Panc1 (cell line): ENCODE results near the gene CHST13. TPM values are rescaled to one million over a fixed set of nuclear protein-coding genes. Genes with fewer than 3 reads are reported as not detected.

Source experiments
- ATAC-seq: fragments of 200-7000 bp; cut with Tn5 transposase; 2 replicates; pipeline ENCODE4 v1.9.1; 2020; ENCODE audit warnings: mild to moderate bottlenecking, moderate library complexity
- BruUV-seq: library from RNA; stranded (reverse); fragments of 400-500 nt; replicated peaks from 2 replicates; lab custom pipeline; 2021; lab: Mats Ljungman, UMichigan
- CTCF ChIA-PET: fragments of 300-600 bp; sonication (Branson Sonifier 250); formaldehyde crosslinking; loops from one replicate; lab custom pipeline; 2022; ENCODE audit warnings: antibody characterized with exemption; lab: Charles Lee
- POLR2A ChIA-PET: fragments of 300-600 bp; sonication (Branson Sonifier 250); formaldehyde crosslinking; loops from one replicate; lab custom pipeline; 2022; ENCODE audit warnings: antibody characterized with exemption; lab: Charles Lee
- DNase-seq: peaks from one replicate; pipeline ENCODE4 v3.0.0-alpha.2; 2010; ENCODE audit warnings: low read depth, low spot score
- H3K27ac ChIP-seq: 2 replicates; pipeline ENCODE4 v1.5.1; 2011; ENCODE audit warnings: mild to moderate bottlenecking, low read length, inconsistent platforms
- H3K27me3 ChIP-seq: fragments of 200-500 bp; sonication (Bioruptor generic); 2 replicates; pipeline ENCODE4 v1.6.0; 2014; ENCODE audit warnings: low read length, inconsistent platforms; ENCODE audit not compliant: control insufficient read depth, insufficient read depth
- H3K36me3 ChIP-seq: fragments of 200-500 bp; sonication (Bioruptor generic); 2 replicates; pipeline ENCODE4 v1.5.1; 2014; ENCODE audit warnings: inconsistent platforms, mild to moderate bottlenecking, low read length, moderate library complexity; ENCODE audit not compliant: control insufficient read depth, insufficient read depth
- H3K4me1 ChIP-seq: 2 replicates; pipeline ENCODE4 v1.5.1; 2011; ENCODE audit warnings: inconsistent platforms, mild to moderate bottlenecking, low read length, moderate library complexity; ENCODE audit not compliant: control insufficient read depth, insufficient read depth
- H3K4me3 ChIP-seq, 2 experiments: 2 replicates each; pipeline ENCODE4 v1.5.1; 2011 to 2012; ENCODE audit warnings: low read depth in 2 of 2, low read length in 2 of 2, mild to moderate bottlenecking in 2 of 2, inconsistent platforms in 1 of 2, moderate library complexity in 1 of 2
- H3K9me3 ChIP-seq: fragments of 200-500 bp; sonication (Bioruptor generic); 2 replicates; pipeline ENCODE4 v1.5.1; 2014; ENCODE audit warnings: low read depth, mild to moderate bottlenecking, inconsistent platforms, low read length, moderate library complexity; ENCODE audit not compliant: control insufficient read depth, insufficient read depth
- POLR2AphosphoS5 ChIP-seq: IDR thresholded peaks from 2 replicates; pipeline ENCODE4 v1.6.1; 2012; ENCODE audit warnings: mild to moderate bottlenecking, low read depth, low read length, moderate library complexity
- SIN3A ChIP-seq: IDR thresholded peaks from 2 replicates; pipeline ENCODE4 v1.6.1; 2012; ENCODE audit warnings: low read depth, mild to moderate bottlenecking, low read length, moderate library complexity, borderline replicate concordance; ENCODE audit not compliant: insufficient read depth
- TCF7L2 ChIP-seq: IDR thresholded peaks from 2 replicates; pipeline ENCODE4 v1.6.1; 2011; ENCODE audit warnings: mild to moderate bottlenecking, low read depth, low read length, inconsistent platforms
- in situ Hi-C: cut with HindIII; loops from 2 replicates; pipeline ENCODE4 v1.10.0; 2016; ENCODE audit warnings: low sequenced_read_pairs, low pct_unique_long_range_greater_than_20kb
- intact Hi-C: fragments of 100-400 bp; cut with micrococcal nuclease; formaldehyde crosslinking; loops from one replicate; pipeline ENCODE4 v1.10.0; 2022; ENCODE audit not compliant: unreplicated experiment
- total RNA-seq: library from RNA; stranded (reverse); gene quantifications from one replicate; pipeline ENCODE4 v1.2.1, GENCODE V29; 2021; ENCODE audit not compliant: unreplicated experiment
- TF ChIP-seq, protein P1 (sequence below): fragments of 450-650 bp; IDR thresholded peaks from 2 replicates; pipeline ENCODE4 v1.5.1; 2017; ENCODE audit warnings: mild to moderate bottlenecking
- TF ChIP-seq, protein P2 (sequence below), 2 experiments: IDR thresholded peaks; 2 replicates each; pipeline ENCODE4 v1.6.1; 2011 to 2012; ENCODE audit warnings: low read depth in 2 of 2, control low read depth in 1 of 2, low read length in 1 of 2, mild to moderate bottlenecking in 1 of 2, moderate library complexity in 1 of 2; ENCODE audit not compliant: insufficient read depth in 1 of 2

Gene CHST13
- total RNA-seq, 1 experiment from 2014 or later, result 0.64 TPM

DNA sequence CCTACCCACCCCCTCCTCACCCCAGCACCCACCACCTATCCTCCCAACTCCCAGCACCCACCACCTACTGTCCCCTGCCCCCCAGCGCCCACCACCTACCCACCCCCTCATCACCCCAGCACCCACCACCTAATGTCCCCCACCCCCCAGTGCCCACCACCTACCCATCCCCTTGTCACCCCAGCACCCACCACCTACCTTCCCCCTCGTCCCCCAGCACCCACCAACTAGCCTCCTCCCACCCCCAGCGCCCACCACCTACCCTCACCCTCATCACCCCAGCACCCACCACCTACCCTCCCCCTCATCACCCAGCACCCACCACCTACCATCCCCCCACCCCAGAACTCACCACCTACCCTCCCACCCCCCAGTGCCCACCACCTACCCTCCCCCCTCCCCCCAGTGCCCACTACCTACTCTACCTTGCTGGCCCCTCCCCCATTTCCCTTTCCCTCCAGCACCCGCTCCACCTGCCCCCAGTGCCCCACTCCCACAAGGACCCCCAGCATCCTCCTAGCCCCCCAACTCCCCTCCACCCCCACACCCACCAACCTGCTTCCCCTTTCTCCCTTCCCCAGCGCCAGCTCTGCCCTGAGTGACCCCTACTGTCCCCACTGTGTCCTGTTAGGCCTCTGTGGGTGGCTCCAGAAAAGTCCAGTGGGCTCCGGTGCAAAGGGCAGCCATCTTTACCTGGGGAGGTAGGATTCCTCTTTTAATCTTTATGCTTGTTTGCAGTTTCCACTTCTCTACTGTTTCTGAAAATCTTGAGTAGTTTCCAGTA lies 7.6 kb upstream of the CHST13 start:
- in situ Hi-C loops, result no loop called here

DNA sequence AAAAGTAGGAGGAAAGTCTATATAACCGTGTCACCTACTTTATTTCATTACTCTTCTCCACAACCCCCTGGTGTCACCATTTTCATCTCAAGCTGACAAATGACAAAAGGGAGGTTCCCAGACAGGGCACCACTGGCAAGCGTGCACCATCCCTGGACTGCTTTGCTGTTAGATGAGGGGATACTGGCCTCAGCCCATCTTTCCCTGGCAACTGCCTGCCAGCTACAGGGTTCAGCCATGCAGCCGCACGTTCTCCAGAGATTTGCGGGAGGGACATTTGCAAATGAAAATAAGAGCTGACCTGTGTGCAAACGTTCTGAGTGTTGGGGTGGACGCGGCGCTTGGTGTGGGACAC lies 7.0 kb upstream of the CHST13 start:
- no peaks in the 10 kb centered on the region for H3K4me1 ChIP-seq
- no peaks in the 10 kb centered on the region for H3K27me3 ChIP-seq
- H3K4me3 ChIP-seq, result no peak overlapping the region
- in situ Hi-C loops (no loop called here), intact Hi-C loops (no loop called here)
- ChIA-PET CTCF (interaction anchor here (0.5 kb wide), 1 partner anchor 19 kb away, joined by 3 read pairs; no protein-coding TSS in a partner anchor), POLR2A (no interaction called here)
- no peaks in the 10 kb centered on the region for H3K9me3 ChIP-seq
- ATAC-seq, result no peak
- no peak overlapping the region for H3K27ac ChIP-seq
- BruUV-seq, result no TSS peak
- H3K36me3 ChIP-seq, result no peaks in the 10 kb centered on the region
- no peak for DNase-seq
- TF ChIP-seq POLR2AphosphoS5, result no peak
- no peak for TF ChIP-seq TCF7L2
- TF ChIP-seq, protein P1, sequence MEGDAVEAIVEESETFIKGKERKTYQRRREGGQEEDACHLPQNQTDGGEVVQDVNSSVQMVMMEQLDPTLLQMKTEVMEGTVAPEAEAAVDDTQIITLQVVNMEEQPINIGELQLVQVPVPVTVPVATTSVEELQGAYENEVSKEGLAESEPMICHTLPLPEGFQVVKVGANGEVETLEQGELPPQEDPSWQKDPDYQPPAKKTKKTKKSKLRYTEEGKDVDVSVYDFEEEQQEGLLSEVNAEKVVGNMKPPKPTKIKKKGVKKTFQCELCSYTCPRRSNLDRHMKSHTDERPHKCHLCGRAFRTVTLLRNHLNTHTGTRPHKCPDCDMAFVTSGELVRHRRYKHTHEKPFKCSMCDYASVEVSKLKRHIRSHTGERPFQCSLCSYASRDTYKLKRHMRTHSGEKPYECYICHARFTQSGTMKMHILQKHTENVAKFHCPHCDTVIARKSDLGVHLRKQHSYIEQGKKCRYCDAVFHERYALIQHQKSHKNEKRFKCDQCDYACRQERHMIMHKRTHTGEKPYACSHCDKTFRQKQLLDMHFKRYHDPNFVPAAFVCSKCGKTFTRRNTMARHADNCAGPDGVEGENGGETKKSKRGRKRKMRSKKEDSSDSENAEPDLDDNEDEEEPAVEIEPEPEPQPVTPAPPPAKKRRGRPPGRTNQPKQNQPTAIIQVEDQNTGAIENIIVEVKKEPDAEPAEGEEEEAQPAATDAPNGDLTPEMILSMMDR, result no peak
- TF ChIP-seq, protein P2, sequence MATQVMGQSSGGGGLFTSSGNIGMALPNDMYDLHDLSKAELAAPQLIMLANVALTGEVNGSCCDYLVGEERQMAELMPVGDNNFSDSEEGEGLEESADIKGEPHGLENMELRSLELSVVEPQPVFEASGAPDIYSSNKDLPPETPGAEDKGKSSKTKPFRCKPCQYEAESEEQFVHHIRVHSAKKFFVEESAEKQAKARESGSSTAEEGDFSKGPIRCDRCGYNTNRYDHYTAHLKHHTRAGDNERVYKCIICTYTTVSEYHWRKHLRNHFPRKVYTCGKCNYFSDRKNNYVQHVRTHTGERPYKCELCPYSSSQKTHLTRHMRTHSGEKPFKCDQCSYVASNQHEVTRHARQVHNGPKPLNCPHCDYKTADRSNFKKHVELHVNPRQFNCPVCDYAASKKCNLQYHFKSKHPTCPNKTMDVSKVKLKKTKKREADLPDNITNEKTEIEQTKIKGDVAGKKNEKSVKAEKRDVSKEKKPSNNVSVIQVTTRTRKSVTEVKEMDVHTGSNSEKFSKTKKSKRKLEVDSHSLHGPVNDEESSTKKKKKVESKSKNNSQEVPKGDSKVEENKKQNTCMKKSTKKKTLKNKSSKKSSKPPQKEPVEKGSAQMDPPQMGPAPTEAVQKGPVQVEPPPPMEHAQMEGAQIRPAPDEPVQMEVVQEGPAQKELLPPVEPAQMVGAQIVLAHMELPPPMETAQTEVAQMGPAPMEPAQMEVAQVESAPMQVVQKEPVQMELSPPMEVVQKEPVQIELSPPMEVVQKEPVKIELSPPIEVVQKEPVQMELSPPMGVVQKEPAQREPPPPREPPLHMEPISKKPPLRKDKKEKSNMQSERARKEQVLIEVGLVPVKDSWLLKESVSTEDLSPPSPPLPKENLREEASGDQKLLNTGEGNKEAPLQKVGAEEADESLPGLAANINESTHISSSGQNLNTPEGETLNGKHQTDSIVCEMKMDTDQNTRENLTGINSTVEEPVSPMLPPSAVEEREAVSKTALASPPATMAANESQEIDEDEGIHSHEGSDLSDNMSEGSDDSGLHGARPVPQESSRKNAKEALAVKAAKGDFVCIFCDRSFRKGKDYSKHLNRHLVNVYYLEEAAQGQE (IDR thresholded peaks at IDR 0.05; ENCODE audit: insufficient read depth in 1 of 2, low read depth in 2 of 2, low read length in 1 of 2), result no peak
- no peak for TF ChIP-seq SIN3A

More for the DNA sequence above, 7.6 kb upstream of the CHST13 start:
- H3K4me3 ChIP-seq, result no peak overlapping the region
- no TSS peak for BruUV-seq
- no peak for DNase-seq
- H3K4me1 ChIP-seq, result no peaks in the 10 kb centered on the region
- H3K27me3 ChIP-seq, result no peaks in the 10 kb centered on the region
- no peak for ATAC-seq
- TF ChIP-seq, protein P2 (IDR thresholded peaks at IDR 0.05; ENCODE audit: insufficient read depth in 1 of 2, low read depth in 2 of 2, low read length in 1 of 2), result no peak
- TF ChIP-seq TCF7L2 (no peak), SIN3A (no peak), POLR2AphosphoS5 (no peak)
- TF ChIP-seq, protein P1, result no peak
- ChIA-PET CTCF (interaction anchor here (0.5 kb wide), 1 partner anchor 19 kb away, joined by 3 read pairs; no protein-coding TSS in a partner anchor), POLR2A (no interaction called here)
- no peak overlapping the region for H3K27ac ChIP-seq
- H3K9me3 ChIP-seq, result no peaks in the 10 kb centered on the region
- intact Hi-C loops, result no loop called here
- no peaks in the 10 kb centered on the region for H3K36me3 ChIP-seq
